Glutamatergic neuron (in vitro differentiated cells): Measurements from ENCODE around the gene NDST1. TPM values are rescaled to one million over a fixed set of nuclear protein-coding genes. Genes with fewer than 3 reads are reported as not detected.
A peak's percentile ranks its signal among the peaks of the same experiment; 100 is the strongest.

ENCODE experiments used
- DNase-seq: peaks from one replicate; pipeline ENCODE4 v3.0.0; 2022
- H3K27ac Mint-ChIP-seq: one replicate; pipeline ENCODE4 v1.8.0; 2020; ENCODE audit warnings: mild to moderate bottlenecking, mixed read lengths, inconsistent platforms; ENCODE audit not compliant: unreplicated experiment
- H3K27me3 Mint-ChIP-seq: one replicate; pipeline ENCODE4 v1.8.0; 2020; ENCODE audit warnings: mild to moderate bottlenecking, moderate library complexity, mixed read lengths, inconsistent platforms; ENCODE audit not compliant: unreplicated experiment
- H3K36me3 Mint-ChIP-seq: one replicate; pipeline ENCODE4 v1.8.0; 2020; ENCODE audit warnings: mild to moderate bottlenecking, mixed read lengths, inconsistent platforms; ENCODE audit not compliant: unreplicated experiment
- H3K4me1 Mint-ChIP-seq: one replicate; pipeline ENCODE4 v1.8.0; 2020; ENCODE audit warnings: mild to moderate bottlenecking, low read depth, mixed read lengths, inconsistent platforms; ENCODE audit not compliant: unreplicated experiment
- H3K4me3 Mint-ChIP-seq: one replicate; pipeline ENCODE4 v1.8.0; 2020; ENCODE audit warnings: mild to moderate bottlenecking, mixed read lengths, inconsistent platforms; ENCODE audit not compliant: unreplicated experiment
- H3K9me3 Mint-ChIP-seq: one replicate; pipeline ENCODE4 v1.8.0; 2020; ENCODE audit warnings: mild to moderate bottlenecking, moderate library complexity, mixed read lengths, inconsistent platforms; ENCODE audit not compliant: unreplicated experiment
- CTCF ChIP-seq: fragments of 200-600 bp; sonication (generic); IDR thresholded peaks from one replicate; pipeline ENCODE4 v1.5.0; 2021; ENCODE audit not compliant: partially characterized antibody, unreplicated experiment
- total RNA-seq: library from RNA; stranded (reverse); fragmentation: NEBNext Ultra II Directional; extraction: Animal tissue kit (Norgen Biotek cat#: 25700); gene quantifications from one replicate; pipeline ENCODE4 v1.2.1, GENCODE V29; 2021; ENCODE audit not compliant: unreplicated experiment

Gene NDST1
- total RNA-seq, 1 donor from 2014 or later = 160 TPM

- peaks cover 20% of the 10 kb centered on the region for H3K27me3 Mint-ChIP-seq
- H3K4me1 Mint-ChIP-seq = peaks cover 51% of the 10 kb centered on the region
- H3K4me3 Mint-ChIP-seq = peak overlapping the region; percentile 87
- TF ChIP-seq CTCF = no peak
- DNase-seq = peak; percentile 76
- peaks cover 17% of the 10 kb centered on the region for H3K9me3 Mint-ChIP-seq
- H3K36me3 Mint-ChIP-seq = no peaks in the 10 kb centered on the region
- H3K27ac Mint-ChIP-seq = peak overlapping the region; percentile 70
These were observed 21.3 kb upstream of the NDST1 start for GRCh38 chr5:150486402-150487198.

GRCh38 chr5:150487199-150488061, 20.5 kb upstream of the NDST1 start:
- DNase-seq = no peak
- Mint-ChIP-seq H3K4me1 (peaks cover 60% of the 10 kb centered on the region), H3K36me3 (no peaks in the 10 kb centered on the region), H3K4me3 (peak overlapping the region; percentile 87), H3K27ac (peak overlapping the region; percentile 70), H3K9me3 (peaks cover 19% of the 10 kb centered on the region), H3K27me3 (peaks cover 20% of the 10 kb centered on the region)
- no peak for TF ChIP-seq CTCF

GRCh38 chr5:150488519-150489359, 19.2 kb upstream of the NDST1 start:
- Mint-ChIP-seq H3K4me1 (peaks cover 57% of the 10 kb centered on the region), H3K27ac (peak overlapping the region; percentile 70), H3K4me3 (peak overlapping the region; percentile 87), H3K9me3 (peaks cover 19% of the 10 kb centered on the region), H3K27me3 (peaks cover 20% of the 10 kb centered on the region), H3K36me3 (no peaks in the 10 kb centered on the region)
- no peak for DNase-seq
- TF ChIP-seq CTCF = no peak

GRCh38 chr5:150489360-150490295, 18.3 kb upstream of the NDST1 start:
- no peaks in the 10 kb centered on the region for H3K36me3 Mint-ChIP-seq
- peaks cover 19% of the 10 kb centered on the region for H3K9me3 Mint-ChIP-seq
- TF ChIP-seq CTCF = no peak
- peak; percentile 65 for DNase-seq
- peak overlapping the region; percentile 74 for H3K27ac Mint-ChIP-seq
- peaks cover 57% of the 10 kb centered on the region for H3K4me1 Mint-ChIP-seq
- peaks cover 20% of the 10 kb centered on the region for H3K27me3 Mint-ChIP-seq
- peak overlapping the region; percentile 87 for H3K4me3 Mint-ChIP-seq
